Tibial artery (tissue), 4 donors: ENCODE measurements around the gene C19orf53.

ENCODE experiments used
- DNase-seq, 2 donors: peaks; one replicate each; pipeline ENCODE4 v3.0.0-alpha.2; 2019
- H3K27ac ChIP-seq, 2 donors: fragments of 200-600 bp; sonication (generic) in 1 of 2; 1 replicate in 1 of 2; 2 replicates in 1 of 2; pipeline ENCODE4 v1.5.1; 2018 to 2019; ENCODE audit warnings: mild to moderate bottlenecking in 1 of 2
- H3K27me3 ChIP-seq, 2 donors: fragments of 200-600 bp; sonication (generic) in 1 of 2; one replicate each; pipeline versions ENCODE4 v1.5.1 to v1.6.0; 2016 to 2019
- H3K36me3 ChIP-seq, 3 donors: fragments of 200-600 bp; sonication (generic) in 2 of 3; one replicate each; pipeline ENCODE4 v1.5.1; 2016 to 2019; ENCODE audit warnings: mild to moderate bottlenecking in 2 of 3
- H3K4me1 ChIP-seq, 4 donors: fragments of 200-600 bp; sonication (generic) in 2 of 4; 1 replicate in 3 of 4; 2 replicates in 1 of 4; pipeline ENCODE4 v1.5.1; 2016 to 2019
- H3K4me3 ChIP-seq, 2 donors: fragments of 200-600 bp; sonication (generic) in 1 of 2; 1 replicate in 1 of 2; 2 replicates in 1 of 2; pipeline ENCODE4 v1.5.1; 2018 to 2019; ENCODE audit warnings: mild to moderate bottlenecking in 2 of 2
- H3K9me3 ChIP-seq, 3 donors: fragments of 200-600 bp; sonication (generic) in 1 of 3; one replicate each; pipeline ENCODE4 v1.5.1; 2016 to 2019
- CTCF ChIP-seq, 2 experiments: fragments of 200-600 bp in 1 of 2; fragments of 450-650 bp in 1 of 2; IDR thresholded peaks; one replicate each; pipeline ENCODE4 v1.5.1; 2017 to 2019; ENCODE audit warnings: antibody characterized with exemption in 2 of 2, mild to moderate bottlenecking in 1 of 2, moderate library complexity in 1 of 2
- intact Hi-C: fragments of 100-400 bp; cut with DNase I; formaldehyde crosslinking; loops from one replicate; pipeline ENCODE4 v1.15.0; 2023; ENCODE audit warnings: low total_unique reads

C19orf53 gene

GRCh38 chr19:13757805-13758772 lies 16.2 kb upstream of the C19orf53 start:
- DNase-seq, result no peak
- intact Hi-C loops, result no loop called here
- no peak overlapping the region for H3K4me3 ChIP-seq
- no peak for TF ChIP-seq CTCF (IDR thresholded peaks at IDR 0.05)
- H3K9me3 ChIP-seq, result no peaks in the 10 kb centered on the region
- H3K36me3 ChIP-seq, result peaks cover 95 to 100% (median 100%) of the 10 kb centered on the region in 3 donors
- no peaks in the 10 kb centered on the region for H3K27me3 ChIP-seq
- no peak overlapping the region for H3K27ac ChIP-seq
- no peaks in the 10 kb centered on the region for H3K4me1 ChIP-seq

GRCh38 chr19:13758795-13759194 lies 15.5 kb upstream of the C19orf53 start:
- Histone ChIP-seq H3K27me3 (no peaks in the 10 kb centered on the region), H3K27ac (no peak overlapping the region), H3K4me1 (peaks cover 0 to 4% (median 2%) of the 10 kb centered on the region in 4 donors), H3K36me3 (peaks cover 90 to 98% (median 97%) of the 10 kb centered on the region in 3 donors), H3K9me3 (no peaks in the 10 kb centered on the region), H3K4me3 (no peak overlapping the region)
- no peak for DNase-seq
- no peak for TF ChIP-seq CTCF (IDR thresholded peaks at IDR 0.05)
- intact Hi-C loops, result no loop called here

GRCh38 chr19:13761423-13761822 lies 12.8 kb upstream of the C19orf53 start:
- no peak for DNase-seq
- Histone ChIP-seq H3K27ac (no peak overlapping the region), H3K9me3 (no peaks in the 10 kb centered on the region), H3K4me3 (no peak overlapping the region), H3K4me1 (peaks cover 0 to 21% (median 16%) of the 10 kb centered on the region in 4 donors), H3K36me3 (peaks cover 65 to 73% (median 71%) of the 10 kb centered on the region in 3 donors), H3K27me3 (no peaks in the 10 kb centered on the region)
- intact Hi-C loops, result no loop called here
- no peak for TF ChIP-seq CTCF (IDR thresholded peaks at IDR 0.05)

GRCh38 chr19:13762635-13763235 lies 11.5 kb upstream of the C19orf53 start:
- no peak for TF ChIP-seq CTCF (IDR thresholded peaks at IDR 0.05)
- Histone ChIP-seq H3K4me3 (no peak overlapping the region), H3K9me3 (no peaks in the 10 kb centered on the region), H3K27me3 (no peaks in the 10 kb centered on the region), H3K27ac (no peak overlapping the region), H3K4me1 (peaks cover 0 to 23% (median 16%) of the 10 kb centered on the region in 4 donors), H3K36me3 (peaks cover 52 to 63% (median 58%) of the 10 kb centered on the region in 3 donors)
- DNase-seq, result no peak
- intact Hi-C loops, result no loop called here

- Histone ChIP-seq H3K27ac (no peak overlapping the region), H3K4me1 (peaks cover 0 to 23% (median 16%) of the 10 kb centered on the region in 4 donors), H3K36me3 (peaks cover 47 to 62% (median 57%) of the 10 kb centered on the region in 3 donors), H3K4me3 (no peak overlapping the region), H3K27me3 (no peaks in the 10 kb centered on the region), H3K9me3 (no peaks in the 10 kb centered on the region)
- intact Hi-C loops, result no loop called here
- DNase-seq, result no peak
- no peak for TF ChIP-seq CTCF (IDR thresholded peaks at IDR 0.05)
Measured at GRCh38 chr19:13763265-13763664, 11.0 kb upstream of the C19orf53 start.
